OCI-LY7 (cell line): ENCODE measurements around the gene PPAT.

Experiments used
- CTCF ChIP-seq: fragments of 200-600 bp; sonication (generic); conservative IDR thresholded peaks from 2 replicates; pipeline ENCODE4 v1.5.1; 2014; ENCODE audit warnings: mild to moderate bottlenecking, antibody characterized with exemption, low read length, moderate library complexity, mixed read lengths
- EZH2phosphoT487 ChIP-seq: fragments of 200-600 bp; sonication (generic); IDR thresholded peaks from 2 replicates; pipeline ENCODE4 v1.6.1; 2018; ENCODE audit warnings: low read depth, borderline replicate concordance, mild to moderate bottlenecking, mixed run types, antibody characterized with exemption, low read length, moderate library complexity, mixed read lengths

GRCh38 chr4:56450342-56450741, 14.9 kb upstream of the PPAT start:
- TF ChIP-seq CTCF, result no peak
- TF ChIP-seq EZH2phosphoT487, result no peak
